DMS153 (cell line): Measurements from ENCODE around the gene PCDHA9.

ENCODE experiments used
- DNase-seq: peaks from one replicate; lab custom pipeline; 2025; lab: John Stamatoyannopoulos, UW

PCDHA9 gene

GRCh38 chr5:140881889-140882590 lies 33.9 kb downstream of the PCDHA9 start, which contains the start of gene PCDHA13:
Gene PCDHA13 (plus strand): TSS chr5:140882124. CDS start chr5:140882269, 145 bp downstream.
- DNase-seq = no peak

DNA sequence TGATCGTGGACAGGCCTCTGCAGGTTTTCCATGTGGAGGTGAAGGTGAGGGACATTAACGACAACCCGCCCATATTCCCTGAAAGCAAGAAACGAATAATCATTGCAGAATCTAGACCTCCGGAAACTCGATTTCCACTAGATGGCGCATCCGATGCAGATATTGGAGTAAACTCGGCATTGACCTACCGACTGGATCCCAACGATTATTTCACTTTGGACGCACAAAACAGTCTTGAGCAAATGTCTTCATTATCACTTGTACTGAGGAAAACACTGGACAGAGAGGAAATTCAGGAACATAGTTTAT lies 34.4 kb downstream of the PCDHA9 start:
- DNase-seq = no peak

DNA sequence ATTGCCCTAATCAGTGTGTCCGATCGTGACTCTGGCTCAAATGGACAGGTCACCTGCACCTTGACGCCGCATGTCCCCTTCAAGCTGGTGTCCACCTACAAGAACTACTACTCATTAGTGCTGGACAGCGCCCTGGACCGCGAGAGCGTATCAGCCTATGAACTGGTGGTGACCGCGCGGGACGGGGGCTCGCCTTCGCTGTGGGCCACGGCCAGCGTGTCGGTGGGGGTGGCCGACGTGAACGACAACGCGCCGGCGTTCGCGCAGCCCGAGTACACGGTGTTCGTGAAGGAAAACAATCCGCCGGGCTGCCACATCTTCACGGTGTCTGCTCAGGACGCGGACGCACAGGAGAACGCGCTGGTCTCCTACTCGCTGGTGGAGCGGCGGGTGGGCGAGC lies 35.2 kb downstream of the PCDHA9 start:
- DNase-seq = no peak

DNA sequence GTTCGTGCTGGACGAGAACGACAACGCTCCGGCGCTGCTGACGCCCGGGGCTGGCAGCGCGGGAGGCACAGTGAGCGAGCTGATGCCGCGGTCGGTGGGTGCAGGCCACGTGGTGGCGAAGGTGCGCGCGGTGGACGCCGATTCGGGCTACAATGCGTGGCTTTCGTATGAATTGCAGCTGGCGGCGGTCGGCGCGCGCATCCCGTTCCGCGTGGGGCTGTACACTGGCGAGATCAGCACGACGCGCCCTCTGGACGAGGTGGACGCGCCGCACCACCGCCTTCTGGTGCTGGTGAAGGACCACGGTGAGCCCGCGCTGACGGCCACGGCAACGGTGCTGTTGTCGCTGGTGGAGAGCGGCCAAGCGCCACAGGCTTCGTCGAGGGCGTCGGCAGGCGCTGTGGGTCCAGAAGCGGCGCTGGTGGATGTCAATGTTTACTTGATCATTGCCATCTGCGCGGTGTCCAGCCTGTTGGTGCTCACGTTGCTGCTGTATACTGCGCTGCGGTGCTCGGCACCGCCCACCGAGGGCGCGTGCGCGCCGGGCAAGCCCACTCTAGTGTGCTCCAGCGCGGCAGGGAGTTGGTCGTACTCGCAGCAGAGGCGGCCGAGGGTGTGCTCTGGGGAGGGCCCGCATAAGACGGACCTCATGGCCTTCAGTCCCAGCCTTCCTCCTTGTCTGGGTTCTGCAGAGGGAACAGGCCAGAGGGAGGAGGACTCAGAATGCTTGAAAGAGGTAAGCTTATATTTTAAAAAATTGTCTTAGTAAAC lies 35.9 kb downstream of the PCDHA9 start:
- DNase-seq = no peak
